IMR-90 (cell line): Measurements from ENCODE around the gene SIX4. TPM values are rescaled to one million over a fixed set of nuclear protein-coding genes. Genes with fewer than 3 reads are reported as not detected.

Source experiments
- ATAC-seq: fragments of 200-7000 bp; cut with Tn5 transposase; 2 replicates; pipeline ENCODE4 v1.9.1; 2020; ENCODE audit warnings: low read depth, mild to moderate bottlenecking, moderate library complexity
- BruUV-seq: library from RNA; stranded (reverse); fragments of 400-500 nt; replicated peaks from 2 replicates; lab custom pipeline; 2021; lab: Mats Ljungman, UMichigan
- CTCF ChIA-PET: fragments of 300-600 bp; formaldehyde crosslinking; extraction: SDS; loops from one replicate; lab custom pipeline; 2021; ENCODE audit warnings: antibody characterized with exemption; lab: Yijun Ruan, JAX
- POLR2A ChIA-PET: fragments of 300-600 bp; sonication (Branson Sonifier 250); formaldehyde crosslinking; loops from one replicate; lab custom pipeline; 2022; ENCODE audit warnings: antibody characterized with exemption; ENCODE audit not compliant: unreplicated experiment; lab: Charles Lee
- DNase-seq: peaks from one replicate; pipeline ENCODE4 v3.0.0; 2013
- H2AFZ ChIP-seq: replicated peaks from 2 replicates; pipeline ENCODE3; 2013; ENCODE audit warnings: low read length, mild to moderate bottlenecking; ENCODE audit not compliant: poor library complexity
- H2AK5ac ChIP-seq: 2 replicates; pipeline ENCODE4 v1.6.1; 2013; ENCODE audit warnings: low read depth, low read length, inconsistent platforms
- H2AK9ac ChIP-seq: replicated peaks from 2 replicates; pipeline ENCODE3; 2013; ENCODE audit warnings: mild to moderate bottlenecking, low read depth, low read length, moderate library complexity; ENCODE audit not compliant: poor library complexity
- H2BK120ac ChIP-seq: 2 replicates; pipeline ENCODE4 v1.6.1; 2013; ENCODE audit warnings: low read depth, low read length, inconsistent platforms
- H2BK15ac ChIP-seq: 3 replicates; pipeline ENCODE4 v1.6.1; 2013; ENCODE audit warnings: low read depth, low read length, inconsistent platforms
- H2BK20ac ChIP-seq: 2 replicates; pipeline ENCODE4 v1.6.1; 2013; ENCODE audit warnings: low read depth, mild to moderate bottlenecking, inconsistent platforms, low read length, moderate library complexity
- H2BK5ac ChIP-seq: 2 replicates; pipeline ENCODE4 v1.6.1; 2013; ENCODE audit warnings: mild to moderate bottlenecking, low read depth, low read length, inconsistent platforms; ENCODE audit not compliant: poor library complexity, severe bottlenecking
- H3K14ac ChIP-seq: replicated peaks from 2 replicates; pipeline ENCODE4 v1.6.1; 2013; ENCODE audit warnings: low read depth, low read length, inconsistent platforms
- H3K18ac ChIP-seq: 2 replicates; pipeline ENCODE4 v1.6.1; 2013; ENCODE audit warnings: low read depth, low read length, control low read depth
- H3K23ac ChIP-seq: 2 replicates; pipeline ENCODE4 v1.6.1; 2013; ENCODE audit warnings: low read depth, low read length, inconsistent platforms
- H3K27ac ChIP-seq: 2 replicates; pipeline ENCODE4 v1.5.1; 2013; ENCODE audit warnings: mild to moderate bottlenecking, control low read depth, low read length; ENCODE audit not compliant: insufficient read depth
- H3K27me3 ChIP-seq: 2 replicates; pipeline ENCODE4 v1.6.1; 2013; ENCODE audit warnings: low read length; ENCODE audit not compliant: control insufficient read depth, insufficient read depth
- H3K36me3 ChIP-seq: 2 replicates; pipeline ENCODE4 v1.6.1; 2013; ENCODE audit warnings: low read length, mixed read lengths; ENCODE audit not compliant: control insufficient read depth, insufficient read depth
- H3K4ac ChIP-seq: 2 replicates; pipeline ENCODE4 v1.6.1; 2013; ENCODE audit warnings: low read depth, low read length, inconsistent platforms
- H3K4me1 ChIP-seq: 2 replicates; pipeline ENCODE4 v1.6.1; 2013; ENCODE audit warnings: low read length, mixed read lengths; ENCODE audit not compliant: control insufficient read depth, insufficient read depth
- H3K4me2 ChIP-seq: 2 replicates; pipeline ENCODE4 v1.6.1; 2013; ENCODE audit warnings: low read depth, mild to moderate bottlenecking, control low read depth, low read length, moderate library complexity
- H3K4me3 ChIP-seq: 2 replicates; pipeline ENCODE4 v1.5.1; 2013; ENCODE audit warnings: low read depth, mild to moderate bottlenecking, control low read depth, low read length, moderate library complexity; ENCODE audit not compliant: insufficient read depth
- H3K56ac ChIP-seq: 2 replicates; pipeline ENCODE4 v1.6.1; 2013; ENCODE audit warnings: low read length, inconsistent platforms; ENCODE audit not compliant: insufficient read depth; ENCODE audit errors: extremely low read depth
- H3K79me1 ChIP-seq, 2 experiments: 2 replicates each; pipeline ENCODE4 v1.6.1; 2013; ENCODE audit warnings: low read length in 2 of 2, inconsistent platforms in 1 of 2, low read depth in 1 of 2
- H3K9ac ChIP-seq: 2 replicates; pipeline ENCODE4 v1.6.1; 2013; ENCODE audit warnings: low read depth, low read length, control low read depth
- H3K9me1 ChIP-seq: 2 replicates; pipeline ENCODE4 v1.6.1; 2013; ENCODE audit warnings: low read length, inconsistent platforms; ENCODE audit not compliant: insufficient read depth
- H3K9me3 ChIP-seq: 2 replicates; pipeline ENCODE4 v1.6.1; 2013; ENCODE audit warnings: low read length; ENCODE audit not compliant: control insufficient read depth, insufficient read depth
- H4K20me1 ChIP-seq: 2 replicates; pipeline ENCODE4 v1.6.1; 2013; ENCODE audit warnings: low read length, inconsistent platforms; ENCODE audit not compliant: insufficient read depth
- H4K5ac ChIP-seq: 2 replicates; pipeline ENCODE4 v1.6.1; 2013; ENCODE audit warnings: mild to moderate bottlenecking, low read depth, low read length, control low read depth
- H4K8ac ChIP-seq, 2 experiments: 2 replicates each; pipeline ENCODE4 v1.6.1; 2013; ENCODE audit warnings: low read depth in 2 of 2, low read length in 2 of 2, control low read depth in 1 of 2, inconsistent platforms in 1 of 2
- H4K91ac ChIP-seq: 2 replicates; pipeline ENCODE4 v1.6.1; 2013; ENCODE audit warnings: low read depth, low read length, inconsistent platforms; ENCODE audit not compliant: insufficient read depth
- BHLHE40 ChIP-seq: fragments of 150-350 bp; IDR thresholded peaks from 2 replicates; pipeline ENCODE4 v1.6.1; 2016; ENCODE audit warnings: mild to moderate bottlenecking, low read depth, low read length
- CEBPB ChIP-seq: IDR thresholded peaks from 2 replicates; pipeline ENCODE4 v1.6.1; 2012; ENCODE audit warnings: low read depth, low read length, improper control_type of control experiment
- FOS ChIP-seq: fragments of 150-350 bp; IDR thresholded peaks from 2 replicates; pipeline ENCODE4 v1.6.1; 2016; ENCODE audit warnings: low read depth, low read length
- MAFK ChIP-seq: IDR thresholded peaks from 2 replicates; pipeline ENCODE4 v1.6.1; 2012; ENCODE audit warnings: low read depth, low read length, improper control_type of control experiment
- MAZ ChIP-seq: IDR thresholded peaks from 2 replicates; pipeline ENCODE4 v1.6.1; 2012; ENCODE audit warnings: low read depth, mild to moderate bottlenecking, low read length, improper control_type of control experiment, moderate library complexity, borderline replicate concordance
- MXI1 ChIP-seq: IDR thresholded peaks from 2 replicates; pipeline ENCODE4 v1.6.1; 2012; ENCODE audit warnings: low read depth, mild to moderate bottlenecking, low read length, moderate library complexity, borderline replicate concordance
- NFE2L2 ChIP-seq: fragments of 150-350 bp; IDR thresholded peaks from 2 replicates; pipeline ENCODE4 v1.6.1; 2016; ENCODE audit warnings: low read depth, mild to moderate bottlenecking, low read length
- POLR2A ChIP-seq: IDR thresholded peaks from 2 replicates; pipeline ENCODE4 v1.6.1; 2012; ENCODE audit warnings: mild to moderate bottlenecking, low read depth, low read length
- RAD21 ChIP-seq: IDR thresholded peaks from 2 replicates; pipeline ENCODE4 v1.6.1; 2012; ENCODE audit warnings: low read length, improper control_type of control experiment
- RCOR1 ChIP-seq: IDR thresholded peaks from 2 replicates; pipeline ENCODE4 v1.6.1; 2012; ENCODE audit warnings: mild to moderate bottlenecking, low read length, improper control_type of control experiment; ENCODE audit not compliant: insufficient replicate concordance
- SMC3 ChIP-seq: fragments of 150-350 bp; IDR thresholded peaks from 2 replicates; pipeline ENCODE4 v1.6.1; 2016; ENCODE audit warnings: low read depth, mild to moderate bottlenecking, antibody characterized with exemption, low read length, moderate library complexity
- WGBS, 2 experiments: methylation state at CpG; one replicate each; pipeline versions ENCODE4 v1.1.5 to v1.1.7; 2013; ENCODE audit warnings: missing lambda C conversion rate in 2 of 2; ENCODE audit not compliant: insufficient read length in 1 of 2; ENCODE audit errors: extremely low coverage in 2 of 2; 5-methylcytosine and 5-hydroxymethylcytosine counted together
- dilution Hi-C: fragments of 300-500 bp; cut with HindIII; formaldehyde crosslinking; loops from one replicate; pipeline ENCODE4 v1.14.3; 2018; ENCODE audit warnings: low sequenced_read_pairs; ENCODE audit not compliant: unreplicated experiment
- in situ Hi-C: fragments of 300-500 bp; cut with MboI; formaldehyde crosslinking; loops from 3 replicates; pipeline ENCODE4 v1.14.3; 2019; ENCODE audit warnings: low sequenced_read_pairs, inconsistent platforms, mixed read lengths
- intact Hi-C: fragments of 100-400 bp; cut with micrococcal nuclease; formaldehyde crosslinking; loops from 2 replicates; pipeline ENCODE4 v1.10.0; 2022
- polyA plus RNA-seq, 3 experiments: library from polyadenylated mRNA; depleted of rRNA; stranded (reverse); fragments of >200 nt; gene quantifications; 2 replicates each; pipeline ENCODE4 v1.2.3, GENCODE V29; 2012; ENCODE audit warnings: low replicate concordance in 1 of 3
- total RNA-seq: library from RNA; depleted of rRNA; stranded (reverse); fragments of >200 nt; gene quantifications from 2 replicates; pipeline ENCODE4 v1.2.3, GENCODE V29; 2012
- TF ChIP-seq, protein P1 (sequence below): fragments of 150-350 bp; IDR thresholded peaks from 2 replicates; pipeline ENCODE4 v1.6.1; 2017; ENCODE audit warnings: mild to moderate bottlenecking, antibody characterized with exemption, low read length, low read depth
- TF ChIP-seq, protein P2 (sequence below): fragments of 150-350 bp; IDR thresholded peaks from 2 replicates; pipeline ENCODE4 v1.6.1; 2016; ENCODE audit warnings: low read depth, mild to moderate bottlenecking, low read length, moderate library complexity, borderline replicate concordance

Gene SIX4
- total and polyA plus RNA-seq, 2 of the 4 experiments (the other 2 are of a cell fraction), result 7.1 to 42.7 TPM

DNA sequence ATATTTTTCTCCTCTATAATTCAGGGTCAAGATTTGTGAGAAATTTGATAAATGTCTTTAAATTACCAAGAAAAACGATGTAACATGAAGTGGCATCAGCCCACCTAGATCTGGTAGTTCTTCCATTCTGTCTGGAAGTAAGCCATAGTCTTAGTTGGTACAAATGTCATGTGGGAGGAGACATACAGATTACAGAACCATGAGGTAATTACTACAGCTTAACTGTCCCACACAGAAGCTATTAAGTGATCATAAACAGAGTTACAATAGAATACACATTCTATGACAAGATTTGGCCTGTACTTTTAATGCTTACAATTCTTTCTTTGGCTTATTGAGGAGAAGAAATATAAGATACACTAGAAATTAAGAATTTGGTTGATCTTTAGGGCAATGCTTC lies 61.2 kb downstream of the SIX4 start:
- intact Hi-C loops (no loop called here), in situ Hi-C loops (no loop called here), dilution Hi-C loops (no loop called here)
- no peaks in the 10 kb centered on the region for H3K36me3 ChIP-seq
- peaks cover 10% of the 10 kb centered on the region for H3K4me1 ChIP-seq
- DNase-seq (no peak), ATAC-seq (no peak)
- no peak overlapping the region for H3K9ac ChIP-seq
- WGBS, 2 experiments, result no CpG with 5 or more reads among the region's 1 CpG
- no peak overlapping the region for H4K5ac ChIP-seq
- H3K23ac ChIP-seq, result no peak overlapping the region
- no peaks in the 10 kb centered on the region for H3K9me1 ChIP-seq
- H4K91ac ChIP-seq, result no peak overlapping the region
- no peak overlapping the region for H3K4me3 ChIP-seq
- no peak overlapping the region for H2BK15ac ChIP-seq
- H3K27ac ChIP-seq, result no peak overlapping the region
- no peak overlapping the region for H3K14ac ChIP-seq
- no peak for TF ChIP-seq NFE2L2
- no peak for TF ChIP-seq RAD21
- no peak for TF ChIP-seq FOS
- TF ChIP-seq MAFK, result no peak
- no peak for TF ChIP-seq MAZ
- no peak for TF ChIP-seq SMC3
- no peak for TF ChIP-seq RCOR1
- TF ChIP-seq, protein P1, sequence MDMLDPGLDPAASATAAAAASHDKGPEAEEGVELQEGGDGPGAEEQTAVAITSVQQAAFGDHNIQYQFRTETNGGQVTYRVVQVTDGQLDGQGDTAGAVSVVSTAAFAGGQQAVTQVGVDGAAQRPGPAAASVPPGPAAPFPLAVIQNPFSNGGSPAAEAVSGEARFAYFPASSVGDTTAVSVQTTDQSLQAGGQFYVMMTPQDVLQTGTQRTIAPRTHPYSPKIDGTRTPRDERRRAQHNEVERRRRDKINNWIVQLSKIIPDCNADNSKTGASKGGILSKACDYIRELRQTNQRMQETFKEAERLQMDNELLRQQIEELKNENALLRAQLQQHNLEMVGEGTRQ, result no peak
- no peak for TF ChIP-seq BHLHE40
- TF ChIP-seq POLR2A, result no peak
- TF ChIP-seq CEBPB, result no peak
- TF ChIP-seq, protein P2, sequence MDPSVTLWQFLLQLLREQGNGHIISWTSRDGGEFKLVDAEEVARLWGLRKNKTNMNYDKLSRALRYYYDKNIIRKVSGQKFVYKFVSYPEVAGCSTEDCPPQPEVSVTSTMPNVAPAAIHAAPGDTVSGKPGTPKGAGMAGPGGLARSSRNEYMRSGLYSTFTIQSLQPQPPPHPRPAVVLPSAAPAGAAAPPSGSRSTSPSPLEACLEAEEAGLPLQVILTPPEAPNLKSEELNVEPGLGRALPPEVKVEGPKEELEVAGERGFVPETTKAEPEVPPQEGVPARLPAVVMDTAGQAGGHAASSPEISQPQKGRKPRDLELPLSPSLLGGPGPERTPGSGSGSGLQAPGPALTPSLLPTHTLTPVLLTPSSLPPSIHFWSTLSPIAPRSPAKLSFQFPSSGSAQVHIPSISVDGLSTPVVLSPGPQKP, result no peak
- TF ChIP-seq MXI1, result no peak
- H2BK120ac ChIP-seq, result no peak overlapping the region
- CTCF ChIA-PET, result no interaction called here
- no peak overlapping the region for H2AK9ac ChIP-seq
- no peak overlapping the region for H4K8ac ChIP-seq
- H3K18ac ChIP-seq, result no peak overlapping the region
- no peak overlapping the region for H3K56ac ChIP-seq
- peaks cover 0 to 6% of the 10 kb centered on the region in 2 experiments; a peak in 2 of 4 replicates for H3K79me1 ChIP-seq
- no peaks in the 10 kb centered on the region for H3K9me3 ChIP-seq
- no TSS peak for BruUV-seq
- H2BK5ac ChIP-seq, result no peak overlapping the region
- H4K20me1 ChIP-seq, result no peaks in the 10 kb centered on the region
- H2AFZ ChIP-seq, result no peak overlapping the region
- H3K4ac ChIP-seq, result no peak overlapping the region
- no peak overlapping the region for H2BK20ac ChIP-seq
- POLR2A ChIA-PET, result no interaction called here
- H3K4me2 ChIP-seq, result no peak overlapping the region
- H2AK5ac ChIP-seq, result no peak overlapping the region
- H3K27me3 ChIP-seq, result no peaks in the 10 kb centered on the region
